Heart right ventricle (tissue), 16 donors: Measurements from ENCODE around the gene KCNA3. TPM values are rescaled to one million over a fixed set of nuclear protein-coding genes. Genes with fewer than 3 reads are reported as not detected.

Source experiments
- ATAC-seq, 8 donors: fragments of 200-7000 bp; cut with Tn5 transposase; one replicate each; pipeline ENCODE4 v1.9.1; 2020; ENCODE audit warnings: mild to moderate bottlenecking in 8 of 8, moderate library complexity in 8 of 8, moderate number of reproducible peaks in 1 of 8
- DNase-seq, 2 donors: peaks; one replicate each; pipeline ENCODE4 v3.0.0-alpha.2; 2020
- H3K27ac ChIP-seq, 10 donors: fragments of 200-600 bp; sonication (generic) in 2 of 10; one replicate each; pipeline versions ENCODE4 v1.5.0 to v1.8.0; 2020 to 2022; ENCODE audit warnings: mild to moderate bottlenecking in 3 of 10
- H3K27me3 ChIP-seq, 7 donors: fragments of 200-600 bp; one replicate each; pipeline ENCODE4 v1.8.0; 2021 to 2022; ENCODE audit warnings: mild to moderate bottlenecking in 2 of 7
- H3K36me3 ChIP-seq, 9 donors: fragments of 200-600 bp; sonication (generic) in 1 of 9; one replicate each; pipeline versions ENCODE4 v1.5.0 to v1.8.0; 2020 to 2022; ENCODE audit warnings: mild to moderate bottlenecking in 2 of 9
- H3K4me1 ChIP-seq, 9 donors: fragments of 200-600 bp; sonication (generic) in 1 of 9; one replicate each; pipeline versions ENCODE4 v1.5.0 to v1.8.0; 2020 to 2022; ENCODE audit warnings: mild to moderate bottlenecking in 4 of 9
- H3K4me3 ChIP-seq, 10 donors: fragments of 200-600 bp; sonication (generic) in 2 of 10; one replicate each; pipeline versions ENCODE4 v1.5.0 to v1.8.0; 2020 to 2022; ENCODE audit warnings: mild to moderate bottlenecking in 7 of 10, moderate library complexity in 2 of 10
- H3K9me3 ChIP-seq, 11 donors: fragments of 200-600 bp in 10 of 11; sonication (generic) in 2 of 11; one replicate each; pipeline versions ENCODE4 v1.5.0 to v1.8.0; 2013 to 2022; ENCODE audit warnings: mild to moderate bottlenecking in 2 of 11, control low read depth in 1 of 11, moderate library complexity in 1 of 11
- WGBS, 2 donors: extraction: QIAGEN DNeasy Blood & Tissue Kit; methylation state at CpG; one replicate each; pipeline ENCODE4 v1.1.7; 2013; ENCODE audit warnings: inconsistent platforms in 1 of 2; 5-methylcytosine and 5-hydroxymethylcytosine counted together
- intact Hi-C, 10 donors: fragments of 100-400 bp; cut with DNase I; formaldehyde crosslinking; loops; one replicate each; pipeline versions ENCODE4 v1.11.1 to v1.14.2; 2022
- long read RNA-seq, 3 donors: library from polyadenylated mRNA; unstranded; transcript quantifications; one replicate each; pipeline ENCODE4 v2.0.0, GENCODE V29; 2020 to 2021
- polyA plus RNA-seq, 2 donors: library from polyadenylated mRNA; stranded (reverse); fragments of 200-250 nt; gene quantifications; one replicate each; pipeline ENCODE4 v1.2.3, GENCODE V29; 2013
- total RNA-seq, 10 donors: library from RNA; stranded (reverse); fragmentation: NEBNext Ultra II Directional in 3 of 10; extraction: Animal tissue kit (Norgen Biotek cat#: 25700) in 3 of 10; gene quantifications; one replicate each; pipeline versions ENCODE4 v1.2.1 to v1.2.4, GENCODE V29; 2021 to 2023
- TF ChIP-seq, protein P1 (sequence below), 9 donors: fragments of 200-600 bp; sonication (generic) in 2 of 9; IDR thresholded peaks; one replicate each; pipeline versions ENCODE4 v1.5.0 to v1.8.0; 2021 to 2022; ENCODE audit warnings: antibody characterized with exemption in 9 of 9, mild to moderate bottlenecking in 5 of 9, moderate library complexity in 1 of 9
- donor health status: Arrhythmogenic right ventricular cardiomyopathy.
- donor health status: ischemic (EF 13 %, LVEDD 7.1; RV severe dilation, severe dysfunction).
- donor health status: healthy with polysubstance abuse.
- donor health status: DM: no; HTN: yes; CAD: no.
- donor health status: DM: no; HTN: no; CAD: no.
- donor health status: ischemic (EF 25% LVEDD 6.9; RV normal size, moderate dysfunction).
- donor health status: ischemic (EF 25% LVEDD 5.7; RV mildly dilated, moderate dysfunction).
- donor health status: healthy.
- donor health status: DM: yes; HTN: yes; CAD: no.
- donor health status: Ischemic cardiomyopathy.
- donor health status: ischemic (EF 35%, LVEDD 5.7; RV mildly dilated, moderate dysfunction).
- donor health status: nonischemic (EF 11% LVEDD 7.7; RV severe dilation, severe dysfunction).
- donor health status: DM: yes; HTN: yes; CAD: no.
- donor health status: PGD.
- donor health status: ischemic (EF 29% LVEDD 5.4; RV normal size, mild dysfunction).
- donor health status: nonischemic (EF 23%, LVEDD 6.1; RV moderate dilation, normal function).

The KCNA3 gene
- total RNA-seq (1 to 10 TPM in 2 of 10 donors, under 1 TPM in 7, not detected in 1; 0.16 to 1.8 (median 0.40) TPM), polyA plus RNA-seq (under 1 TPM in 1 of 2 donors, not detected in 1; 0.04 TPM)
- long read RNA-seq, donor 1, result 0 reads
- long read RNA-seq, donor 2, result 0 reads
- long read RNA-seq, donor 3, result 0 reads

DNA sequence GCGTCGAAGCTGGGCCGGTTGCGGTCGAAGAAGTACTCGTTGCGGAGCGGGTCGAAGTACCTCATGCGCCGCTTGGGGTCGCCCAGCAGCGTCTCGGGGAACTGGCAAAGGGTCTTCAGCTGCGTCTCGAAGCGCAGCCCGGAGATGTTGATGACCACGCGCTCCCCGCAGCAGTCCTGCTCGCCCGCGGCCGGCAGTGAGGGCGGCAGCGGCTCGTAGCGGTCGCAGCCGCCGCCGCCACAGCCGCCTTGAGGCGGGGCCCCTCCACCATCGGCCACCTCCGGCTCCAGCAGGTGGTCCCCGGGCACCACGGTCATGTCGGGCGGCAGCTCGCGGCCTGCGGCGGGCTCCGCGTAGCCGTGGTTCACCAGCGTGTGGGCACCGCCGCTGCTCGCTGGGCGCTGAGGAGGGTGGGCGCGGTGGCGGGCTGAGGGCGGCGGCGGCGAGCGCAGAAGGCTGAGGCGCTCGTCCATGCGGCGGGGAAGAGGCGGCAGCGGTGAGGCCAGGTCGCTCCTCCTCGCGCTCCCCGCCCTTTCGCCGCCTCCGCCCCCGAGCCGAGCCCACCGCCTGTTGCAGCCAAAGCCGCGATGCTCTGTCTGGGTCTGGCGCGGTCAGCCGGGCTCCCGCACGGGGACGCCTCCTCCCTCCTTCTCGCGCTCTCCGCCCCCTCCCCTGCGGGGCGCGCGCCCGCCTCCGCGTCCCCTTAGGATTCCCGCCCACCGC lies at the start of gene KCNA3:
Gene KCNA3, minus strand, starts transcription at position 604 of the 723 bp plus-strand sequence. Its CDS starts 131 bp downstream, at position 473.
- H3K9me3 ChIP-seq, result no peaks in the 10 kb centered on the region
- intact Hi-C loops, result loop anchor here in 1 of 10 donors (5.0 kb wide), 1 partner anchor 42 kb away; no protein-coding TSS in a partner anchor
- H3K4me1 ChIP-seq, result peaks cover 0 to 44% (median 13%) of the 10 kb centered on the region in 9 donors
- H3K4me3 ChIP-seq, result peak within 1 kb of the TSS; percentile 49 to 70 (median 62)
- H3K36me3 ChIP-seq, result no peaks in the 10 kb centered on the region
- ATAC-seq (peak; percentile 50 to 80 (median 71)), DNase-seq (peak; percentile 18 to 38)
- WGBS, 2 donors, result 1% methylated on average over 77 to 97 of the region's 97 CpGs
- peaks cover 8 to 73% (median 59%) of the 10 kb centered on the region in 7 donors for H3K27me3 ChIP-seq
- peak within 1 kb of the TSS in 6 of 10 donors; percentile 21 to 84 (median 42) for H3K27ac ChIP-seq
- TF ChIP-seq, protein P1, sequence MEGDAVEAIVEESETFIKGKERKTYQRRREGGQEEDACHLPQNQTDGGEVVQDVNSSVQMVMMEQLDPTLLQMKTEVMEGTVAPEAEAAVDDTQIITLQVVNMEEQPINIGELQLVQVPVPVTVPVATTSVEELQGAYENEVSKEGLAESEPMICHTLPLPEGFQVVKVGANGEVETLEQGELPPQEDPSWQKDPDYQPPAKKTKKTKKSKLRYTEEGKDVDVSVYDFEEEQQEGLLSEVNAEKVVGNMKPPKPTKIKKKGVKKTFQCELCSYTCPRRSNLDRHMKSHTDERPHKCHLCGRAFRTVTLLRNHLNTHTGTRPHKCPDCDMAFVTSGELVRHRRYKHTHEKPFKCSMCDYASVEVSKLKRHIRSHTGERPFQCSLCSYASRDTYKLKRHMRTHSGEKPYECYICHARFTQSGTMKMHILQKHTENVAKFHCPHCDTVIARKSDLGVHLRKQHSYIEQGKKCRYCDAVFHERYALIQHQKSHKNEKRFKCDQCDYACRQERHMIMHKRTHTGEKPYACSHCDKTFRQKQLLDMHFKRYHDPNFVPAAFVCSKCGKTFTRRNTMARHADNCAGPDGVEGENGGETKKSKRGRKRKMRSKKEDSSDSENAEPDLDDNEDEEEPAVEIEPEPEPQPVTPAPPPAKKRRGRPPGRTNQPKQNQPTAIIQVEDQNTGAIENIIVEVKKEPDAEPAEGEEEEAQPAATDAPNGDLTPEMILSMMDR (IDR thresholded peaks at IDR 0.05), result peak in 1 of 9 donors; percentile 39

DNA sequence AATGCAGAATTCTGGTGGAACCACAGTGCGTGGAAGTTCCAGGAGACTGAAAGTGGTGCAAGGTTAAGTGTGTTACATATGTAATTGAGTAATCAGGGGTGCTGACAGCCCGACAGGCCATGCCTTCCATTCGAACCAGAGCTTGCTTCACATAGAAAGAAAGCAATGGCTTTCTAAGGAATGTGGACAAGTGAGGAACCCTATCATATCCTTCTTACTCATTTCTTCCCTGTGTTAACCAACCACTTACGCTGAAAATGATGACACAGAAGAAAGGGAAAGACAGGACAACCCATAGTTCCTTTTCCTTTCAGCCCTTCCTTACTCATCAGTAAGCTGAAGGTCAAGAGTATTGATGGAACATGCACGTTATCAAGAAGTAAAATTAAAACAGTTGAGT lies 48.1 kb upstream of the KCNA3 start:
- Histone ChIP-seq H3K4me1 (peaks cover 0 to 13% (median 0%) of the 10 kb centered on the region in 9 donors), H3K9me3 (no peaks in the 10 kb centered on the region), H3K36me3 (no peaks in the 10 kb centered on the region), H3K27ac (no peak overlapping the region), H3K27me3 (peaks cover 0 to 16% (median 0%) of the 10 kb centered on the region in 7 donors), H3K4me3 (no peak overlapping the region)
- TF ChIP-seq, protein P1 (IDR thresholded peaks at IDR 0.05), result no peak
- intact Hi-C loops, result no loop called here
- no peak for ATAC-seq
- 69% methylated on average over 5 of the region's 5 CpGs for WGBS, 2 donors
- no peak for DNase-seq

DNA sequence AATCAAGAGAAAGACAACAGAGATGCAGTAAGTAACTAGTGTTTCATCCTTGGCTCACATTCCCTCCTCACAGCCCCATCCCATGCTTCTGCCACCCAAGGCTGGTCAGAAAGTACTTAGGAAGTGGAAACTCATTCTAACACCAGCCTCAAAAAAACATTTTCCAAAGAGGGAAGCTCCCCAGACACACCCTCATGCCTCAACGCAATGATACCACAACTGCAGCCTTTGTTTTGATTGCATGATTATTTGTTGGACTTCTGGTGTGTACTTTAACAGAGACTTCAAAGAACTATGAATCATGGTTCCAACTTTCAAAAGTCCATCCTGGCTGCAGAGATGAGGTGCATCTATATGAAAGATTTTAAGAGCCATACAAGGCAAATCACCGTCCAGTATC lies 45.2 kb upstream of the KCNA3 start:
- TF ChIP-seq, protein P1 (IDR thresholded peaks at IDR 0.05), result no peak
- intact Hi-C loops, result loop anchor here in 1 of 10 donors (5.0 kb wide), 1 partner anchor 37 kb away; no protein-coding TSS in a partner anchor
- H3K4me1 ChIP-seq, result peaks cover 0 to 14% (median 0%) of the 10 kb centered on the region in 9 donors
- peaks cover 0 to 16% (median 0%) of the 10 kb centered on the region in 7 donors for H3K27me3 ChIP-seq
- H3K36me3 ChIP-seq, result no peaks in the 10 kb centered on the region
- 59 to 71% methylated on average over 2 of the region's 2 CpGs for WGBS, 2 donors
- no peak overlapping the region for H3K4me3 ChIP-seq
- DNase-seq (no peak), ATAC-seq (no peak)
- no peaks in the 10 kb centered on the region for H3K9me3 ChIP-seq
- no peak overlapping the region for H3K27ac ChIP-seq

DNA sequence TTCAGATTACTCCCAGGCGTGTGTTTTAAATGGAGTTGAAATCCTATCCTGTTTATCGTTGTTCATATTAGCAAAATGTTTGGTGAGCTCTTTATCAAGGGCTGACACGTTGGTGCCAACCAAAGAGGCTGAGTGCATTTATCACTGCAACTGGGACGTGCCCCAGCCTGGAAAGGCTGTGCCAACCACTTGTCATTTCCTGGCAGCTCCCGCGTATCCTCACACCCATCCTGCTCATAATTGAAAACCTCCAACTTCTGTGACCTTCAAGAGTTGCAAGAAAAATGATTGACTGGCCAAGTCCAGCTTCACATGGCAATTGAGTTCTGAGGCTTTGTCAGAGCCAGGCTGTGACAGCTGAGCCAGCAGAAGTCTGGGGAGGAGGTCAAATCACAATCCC lies 43.7 kb upstream of the KCNA3 start:
- peak; percentile 38 to 67 for DNase-seq
- Histone ChIP-seq H3K4me1 (peaks cover 0 to 14% (median 0%) of the 10 kb centered on the region in 9 donors), H3K9me3 (no peaks in the 10 kb centered on the region), H3K4me3 (no peak overlapping the region), H3K36me3 (no peaks in the 10 kb centered on the region), H3K27me3 (peaks cover 0 to 3% (median 0%) of the 10 kb centered on the region in 7 donors), H3K27ac (peak overlapping the region in 1 of 10 donors; percentile 31)
- TF ChIP-seq, protein P1 (IDR thresholded peaks at IDR 0.05), result no peak
- 48 to 66% methylated on average over 6 of the region's 6 CpGs for WGBS, 2 donors
- intact Hi-C loops, result loop anchor here in 2 of 10 donors (1.0 to 5.0 kb wide), 2 partner anchors 39 to 84 kb away; no protein-coding TSS in a partner anchor
- peak; percentile 78 to 98 (median 92) for ATAC-seq
